IMR-90 (cell line): ENCODE results near the gene PSEN2. TPM values are rescaled to one million over a fixed set of nuclear protein-coding genes. Genes with fewer than 3 reads are reported as not detected.

ENCODE experiments used
- ATAC-seq: fragments of 200-7000 bp; cut with Tn5 transposase; 2 replicates; pipeline ENCODE4 v1.9.1; 2020; ENCODE audit warnings: low read depth, mild to moderate bottlenecking, moderate library complexity
- BruUV-seq: library from RNA; stranded (reverse); fragments of 400-500 nt; replicated peaks from 2 replicates; lab custom pipeline; 2021; lab: Mats Ljungman, UMichigan
- CTCF ChIA-PET: fragments of 300-600 bp; formaldehyde crosslinking; extraction: SDS; loops from one replicate; lab custom pipeline; 2021; ENCODE audit warnings: antibody characterized with exemption; lab: Yijun Ruan, JAX
- POLR2A ChIA-PET: fragments of 300-600 bp; sonication (Branson Sonifier 250); formaldehyde crosslinking; loops from one replicate; lab custom pipeline; 2022; ENCODE audit warnings: antibody characterized with exemption; ENCODE audit not compliant: unreplicated experiment; lab: Charles Lee
- DNase-seq: peaks from one replicate; pipeline ENCODE4 v3.0.0; 2013
- H2AFZ ChIP-seq: replicated peaks from 2 replicates; pipeline ENCODE3; 2013; ENCODE audit warnings: low read length, mild to moderate bottlenecking; ENCODE audit not compliant: poor library complexity
- H2AK5ac ChIP-seq: 2 replicates; pipeline ENCODE4 v1.6.1; 2013; ENCODE audit warnings: low read depth, low read length, inconsistent platforms
- H2AK9ac ChIP-seq: replicated peaks from 2 replicates; pipeline ENCODE3; 2013; ENCODE audit warnings: mild to moderate bottlenecking, low read depth, low read length, moderate library complexity; ENCODE audit not compliant: poor library complexity
- H2BK120ac ChIP-seq: 2 replicates; pipeline ENCODE4 v1.6.1; 2013; ENCODE audit warnings: low read depth, low read length, inconsistent platforms
- H2BK15ac ChIP-seq: 3 replicates; pipeline ENCODE4 v1.6.1; 2013; ENCODE audit warnings: low read depth, low read length, inconsistent platforms
- H2BK20ac ChIP-seq: 2 replicates; pipeline ENCODE4 v1.6.1; 2013; ENCODE audit warnings: low read depth, mild to moderate bottlenecking, inconsistent platforms, low read length, moderate library complexity
- H2BK5ac ChIP-seq: 2 replicates; pipeline ENCODE4 v1.6.1; 2013; ENCODE audit warnings: mild to moderate bottlenecking, low read depth, low read length, inconsistent platforms; ENCODE audit not compliant: poor library complexity, severe bottlenecking
- H3K14ac ChIP-seq: replicated peaks from 2 replicates; pipeline ENCODE4 v1.6.1; 2013; ENCODE audit warnings: low read depth, low read length, inconsistent platforms
- H3K18ac ChIP-seq: 2 replicates; pipeline ENCODE4 v1.6.1; 2013; ENCODE audit warnings: low read depth, low read length, control low read depth
- H3K23ac ChIP-seq: 2 replicates; pipeline ENCODE4 v1.6.1; 2013; ENCODE audit warnings: low read depth, low read length, inconsistent platforms
- H3K27ac ChIP-seq: 2 replicates; pipeline ENCODE4 v1.5.1; 2013; ENCODE audit warnings: mild to moderate bottlenecking, control low read depth, low read length; ENCODE audit not compliant: insufficient read depth
- H3K27me3 ChIP-seq: 2 replicates; pipeline ENCODE4 v1.6.1; 2013; ENCODE audit warnings: low read length; ENCODE audit not compliant: control insufficient read depth, insufficient read depth
- H3K36me3 ChIP-seq: 2 replicates; pipeline ENCODE4 v1.6.1; 2013; ENCODE audit warnings: low read length, mixed read lengths; ENCODE audit not compliant: control insufficient read depth, insufficient read depth
- H3K4ac ChIP-seq: 2 replicates; pipeline ENCODE4 v1.6.1; 2013; ENCODE audit warnings: low read depth, low read length, inconsistent platforms
- H3K4me1 ChIP-seq: 2 replicates; pipeline ENCODE4 v1.6.1; 2013; ENCODE audit warnings: low read length, mixed read lengths; ENCODE audit not compliant: control insufficient read depth, insufficient read depth
- H3K4me2 ChIP-seq: 2 replicates; pipeline ENCODE4 v1.6.1; 2013; ENCODE audit warnings: low read depth, mild to moderate bottlenecking, control low read depth, low read length, moderate library complexity
- H3K4me3 ChIP-seq: 2 replicates; pipeline ENCODE4 v1.5.1; 2013; ENCODE audit warnings: low read depth, mild to moderate bottlenecking, control low read depth, low read length, moderate library complexity; ENCODE audit not compliant: insufficient read depth
- H3K56ac ChIP-seq: 2 replicates; pipeline ENCODE4 v1.6.1; 2013; ENCODE audit warnings: low read length, inconsistent platforms; ENCODE audit not compliant: insufficient read depth; ENCODE audit errors: extremely low read depth
- H3K79me1 ChIP-seq, 2 experiments: 2 replicates each; pipeline ENCODE4 v1.6.1; 2013; ENCODE audit warnings: low read length in 2 of 2, inconsistent platforms in 1 of 2, low read depth in 1 of 2
- H3K9ac ChIP-seq: 2 replicates; pipeline ENCODE4 v1.6.1; 2013; ENCODE audit warnings: low read depth, low read length, control low read depth
- H3K9me1 ChIP-seq: 2 replicates; pipeline ENCODE4 v1.6.1; 2013; ENCODE audit warnings: low read length, inconsistent platforms; ENCODE audit not compliant: insufficient read depth
- H3K9me3 ChIP-seq: 2 replicates; pipeline ENCODE4 v1.6.1; 2013; ENCODE audit warnings: low read length; ENCODE audit not compliant: control insufficient read depth, insufficient read depth
- H4K20me1 ChIP-seq: 2 replicates; pipeline ENCODE4 v1.6.1; 2013; ENCODE audit warnings: low read length, inconsistent platforms; ENCODE audit not compliant: insufficient read depth
- H4K5ac ChIP-seq: 2 replicates; pipeline ENCODE4 v1.6.1; 2013; ENCODE audit warnings: mild to moderate bottlenecking, low read depth, low read length, control low read depth
- H4K8ac ChIP-seq, 2 experiments: 2 replicates each; pipeline ENCODE4 v1.6.1; 2013; ENCODE audit warnings: low read depth in 2 of 2, low read length in 2 of 2, control low read depth in 1 of 2, inconsistent platforms in 1 of 2
- H4K91ac ChIP-seq: 2 replicates; pipeline ENCODE4 v1.6.1; 2013; ENCODE audit warnings: low read depth, low read length, inconsistent platforms; ENCODE audit not compliant: insufficient read depth
- CHD1 ChIP-seq: IDR thresholded peaks from 2 replicates; pipeline ENCODE4 v1.6.1; 2012; ENCODE audit warnings: low read depth, low read length, improper control_type of control experiment
- RFX5 ChIP-seq: IDR thresholded peaks from 2 replicates; pipeline ENCODE4 v1.8.0; 2012; ENCODE audit warnings: low read depth, mild to moderate bottlenecking, low read length, moderate library complexity
- SMC3 ChIP-seq: fragments of 150-350 bp; IDR thresholded peaks from 2 replicates; pipeline ENCODE4 v1.6.1; 2016; ENCODE audit warnings: low read depth, mild to moderate bottlenecking, antibody characterized with exemption, low read length, moderate library complexity
- WGBS, 2 experiments: methylation state at CpG; one replicate each; pipeline versions ENCODE4 v1.1.5 to v1.1.7; 2013; ENCODE audit warnings: missing lambda C conversion rate in 2 of 2; ENCODE audit not compliant: insufficient read length in 1 of 2; ENCODE audit errors: extremely low coverage in 2 of 2; 5-methylcytosine and 5-hydroxymethylcytosine counted together
- dilution Hi-C: fragments of 300-500 bp; cut with HindIII; formaldehyde crosslinking; loops from one replicate; pipeline ENCODE4 v1.14.3; 2018; ENCODE audit warnings: low sequenced_read_pairs; ENCODE audit not compliant: unreplicated experiment
- in situ Hi-C: fragments of 300-500 bp; cut with MboI; formaldehyde crosslinking; loops from 3 replicates; pipeline ENCODE4 v1.14.3; 2019; ENCODE audit warnings: low sequenced_read_pairs, inconsistent platforms, mixed read lengths
- intact Hi-C: fragments of 100-400 bp; cut with micrococcal nuclease; formaldehyde crosslinking; loops from 2 replicates; pipeline ENCODE4 v1.10.0; 2022
- polyA plus RNA-seq, 3 experiments: library from polyadenylated mRNA; depleted of rRNA; stranded (reverse); fragments of >200 nt; gene quantifications; 2 replicates each; pipeline ENCODE4 v1.2.3, GENCODE V29; 2012; ENCODE audit warnings: low replicate concordance in 1 of 3
- total RNA-seq: library from RNA; depleted of rRNA; stranded (reverse); fragments of >200 nt; gene quantifications from 2 replicates; pipeline ENCODE4 v1.2.3, GENCODE V29; 2012

The PSEN2 gene
- total and polyA plus RNA-seq, 2 of the 4 experiments (the other 2 are of a cell fraction), result 15.0 to 24.4 TPM

- WGBS, 2 experiments, result 96% methylated on average over 4 of the region's 12 CpGs; no CpG with 5 or more reads in 1 of the 2 experiments
- Histone ChIP-seq H2AK9ac (no peak overlapping the region), H3K14ac (no peak overlapping the region), H4K5ac (no peak overlapping the region), H2AK5ac (no peak overlapping the region), H2BK5ac (no peak overlapping the region), H3K9me3 (no peaks in the 10 kb centered on the region), H3K18ac (no peak overlapping the region), H3K4ac (no peak overlapping the region), H3K4me2 (no peak overlapping the region), H3K4me1 (peaks cover 11% of the 10 kb centered on the region), H2BK15ac (no peak overlapping the region), H2BK20ac (no peak overlapping the region), H3K27ac (no peak overlapping the region), H3K36me3 (peaks cover 3% of the 10 kb centered on the region; the same call in 1 of the 2 replicates), H3K27me3 (no peaks in the 10 kb centered on the region), H4K8ac (no peak overlapping the region), H3K23ac (no peak overlapping the region), H3K56ac (no peak overlapping the region), H2BK120ac (no peak overlapping the region), H4K20me1 (no peaks in the 10 kb centered on the region), H4K91ac (no peak overlapping the region), H2AFZ (no peak overlapping the region), H3K4me3 (no peak overlapping the region), H3K9me1 (peaks cover 13% of the 10 kb centered on the region; the same call in 1 of the 2 replicates), H3K9ac (no peak overlapping the region), H3K79me1 (peaks cover 3 to 31% of the 10 kb centered on the region in 2 experiments)
- POLR2A ChIA-PET, result no interaction called here
- in situ Hi-C loops, result no loop called here
- no peak for DNase-seq
- no peak for TF ChIP-seq CHD1
- no peak for TF ChIP-seq RFX5
- TF ChIP-seq SMC3, result no peak
- CTCF ChIA-PET, result no interaction called here
- dilution Hi-C loops, result no loop called here
- intact Hi-C loops, result no loop called here
- no peak for ATAC-seq
- no TSS peak for BruUV-seq
Measured at GRCh38 chr1:226874579-226875425, 4.4 kb downstream of the PSEN2 start.
